Cardiac muscle cell (in vitro differentiated cells and primary cell): ENCODE results near the gene FKBP9. TPM values are rescaled to one million over a fixed set of nuclear protein-coding genes. Genes with fewer than 3 reads are reported as not detected.

Source experiments
- DNase-seq, 2 donors: peaks; one replicate each; pipeline versions ENCODE4 v3.0.0 to v3.0.0-alpha.2; 2010 to 2017; ENCODE audit warnings: low read depth in 1 of 2, low spot score in 1 of 2
- H3K27ac ChIP-seq: fragments of 200-600 bp; sonication (generic); 2 replicates; pipeline ENCODE4 v1.5.1; 2016
- H3K27me3 ChIP-seq: fragments of 200-600 bp; sonication (generic); 2 replicates; pipeline ENCODE4 v1.6.0; 2016; ENCODE audit warnings: control low read depth
- H3K36me3 ChIP-seq: fragments of 200-600 bp; sonication (generic); 2 replicates; pipeline ENCODE4 v1.5.1; 2016; ENCODE audit warnings: control low read depth
- H3K4me1 ChIP-seq: fragments of 200-600 bp; sonication (generic); 2 replicates; pipeline ENCODE4 v1.8.1; 2017; ENCODE audit warnings: low read depth, mild to moderate bottlenecking, mixed run types
- H3K4me3 ChIP-seq: fragments of 200-600 bp; sonication (generic); 2 replicates; pipeline ENCODE4 v1.5.1; 2016; ENCODE audit warnings: mild to moderate bottlenecking
- H3K9me3 ChIP-seq: fragments of 200-600 bp; sonication (generic); 2 replicates; pipeline ENCODE4 v1.5.1; 2017; ENCODE audit warnings: low read depth, mild to moderate bottlenecking, control low read depth
- CTCF ChIP-seq: IDR thresholded peaks from 2 replicates; pipeline ENCODE4 v1.5.1; 2012; ENCODE audit warnings: low read depth, mild to moderate bottlenecking, low read length
- polyA plus RNA-seq: library from polyadenylated mRNA; unstranded; fragments of >200 nt; fragmentation: Nextera tagmentation; extraction: Ambion mirVana; gene quantifications from 2 replicates; pipeline ENCODE4 v1.2.1, GENCODE V29; 2016
- total RNA-seq: library from RNA; depleted of rRNA; stranded (reverse); fragments of >200 nt; gene quantifications from 2 replicates; pipeline ENCODE4 v1.2.3, GENCODE V29; 2016

Gene FKBP9
- total and polyA plus RNA-seq, 2 experiments from 2014 or later = 58.0 to 123 TPM

- H3K27ac ChIP-seq = peak overlapping the region; percentile 18
- DNase-seq = peak; percentile 20 to 36
- H3K4me1 ChIP-seq = peaks cover 29% of the 10 kb centered on the region
- no peaks in the 10 kb centered on the region for H3K27me3 ChIP-seq
- no peak for TF ChIP-seq CTCF
- no peaks in the 10 kb centered on the region for H3K9me3 ChIP-seq
- H3K4me3 ChIP-seq = no peak overlapping the region
- no peaks in the 10 kb centered on the region for H3K36me3 ChIP-seq
Measured at GRCh38 chr7:33040803-33041516, 83.7 kb downstream of the FKBP9 start.

- no peak for DNase-seq
- H3K27me3 ChIP-seq = no peaks in the 10 kb centered on the region
- no peaks in the 10 kb centered on the region for H3K9me3 ChIP-seq
- no peak overlapping the region for H3K4me3 ChIP-seq
- H3K36me3 ChIP-seq = no peaks in the 10 kb centered on the region
- no peak overlapping the region for H3K27ac ChIP-seq
- H3K4me1 ChIP-seq = peaks cover 29% of the 10 kb centered on the region
- TF ChIP-seq CTCF = no peak
Measured at GRCh38 chr7:33041631-33042428, 84.6 kb downstream of the FKBP9 start.

GRCh38 chr7:33043501-33044400, 86.5 kb downstream of the FKBP9 start:
- peak overlapping the region; percentile 57 for H3K27ac ChIP-seq
- peak in 1 of 2 donors; percentile 22 for DNase-seq
- no peak overlapping the region for H3K4me3 ChIP-seq
- H3K27me3 ChIP-seq = no peaks in the 10 kb centered on the region
- H3K4me1 ChIP-seq = peaks cover 25% of the 10 kb centered on the region
- TF ChIP-seq CTCF = no peak
- H3K9me3 ChIP-seq = no peaks in the 10 kb centered on the region
- H3K36me3 ChIP-seq = no peaks in the 10 kb centered on the region

- Histone ChIP-seq H3K27me3 (no peaks in the 10 kb centered on the region), H3K4me3 (no peak overlapping the region)
Measured at GRCh38 chr7:33044401-33044718, 87.1 kb downstream of the FKBP9 start.

More at GRCh38 chr7:33044401-33044718, 87.1 kb downstream of the FKBP9 start:
- no peaks in the 10 kb centered on the region for H3K36me3 ChIP-seq
- H3K27ac ChIP-seq = peak overlapping the region; percentile 40
- H3K9me3 ChIP-seq = no peaks in the 10 kb centered on the region
- peak in 1 of 2 donors; percentile 43 for DNase-seq
- TF ChIP-seq CTCF = no peak
- peaks cover 22% of the 10 kb centered on the region for H3K4me1 ChIP-seq
